RPMI8226 (cell line): ENCODE results near the gene TPPP2.

ENCODE experiments used
- DNase-seq: peaks from one replicate; pipeline ENCODE4 v3.0.0-alpha.2; 2015

Gene TPPP2

DNA sequence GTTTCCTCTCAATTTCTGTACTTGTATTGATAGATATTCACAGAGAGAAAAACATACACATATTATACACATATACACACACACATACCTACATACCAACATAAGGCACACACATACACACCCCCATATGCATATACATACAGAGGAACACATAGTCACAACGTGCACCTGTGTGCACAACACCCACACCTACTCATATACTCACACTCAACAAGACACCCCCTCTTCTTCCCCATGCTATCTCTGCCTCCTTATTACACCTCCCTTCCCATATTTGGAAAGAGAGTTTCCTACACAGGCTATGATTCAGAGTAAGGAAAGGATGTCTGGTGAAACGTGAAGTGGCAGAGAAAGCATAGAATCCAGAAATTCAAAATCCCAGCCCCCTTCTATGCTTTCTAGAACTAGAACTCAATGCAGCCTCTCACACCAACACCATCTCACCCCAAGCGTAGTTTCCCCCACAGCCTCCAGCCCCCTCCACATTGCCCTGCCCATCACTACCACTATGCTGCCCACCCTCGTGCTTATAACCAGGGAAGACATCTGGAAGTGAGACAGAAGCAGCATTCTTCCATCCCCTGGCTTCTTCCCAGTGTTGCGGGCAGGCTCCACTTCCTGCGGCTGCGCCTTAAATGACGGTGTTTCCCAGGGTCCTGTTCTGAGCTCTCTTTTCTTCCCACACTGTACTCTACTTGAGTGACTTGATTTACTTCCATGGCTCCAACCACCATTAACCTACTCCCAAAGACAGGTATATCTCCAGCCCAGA, 30.0 kb downstream of the TPPP2 start:
- no peak for DNase-seq

DNA sequence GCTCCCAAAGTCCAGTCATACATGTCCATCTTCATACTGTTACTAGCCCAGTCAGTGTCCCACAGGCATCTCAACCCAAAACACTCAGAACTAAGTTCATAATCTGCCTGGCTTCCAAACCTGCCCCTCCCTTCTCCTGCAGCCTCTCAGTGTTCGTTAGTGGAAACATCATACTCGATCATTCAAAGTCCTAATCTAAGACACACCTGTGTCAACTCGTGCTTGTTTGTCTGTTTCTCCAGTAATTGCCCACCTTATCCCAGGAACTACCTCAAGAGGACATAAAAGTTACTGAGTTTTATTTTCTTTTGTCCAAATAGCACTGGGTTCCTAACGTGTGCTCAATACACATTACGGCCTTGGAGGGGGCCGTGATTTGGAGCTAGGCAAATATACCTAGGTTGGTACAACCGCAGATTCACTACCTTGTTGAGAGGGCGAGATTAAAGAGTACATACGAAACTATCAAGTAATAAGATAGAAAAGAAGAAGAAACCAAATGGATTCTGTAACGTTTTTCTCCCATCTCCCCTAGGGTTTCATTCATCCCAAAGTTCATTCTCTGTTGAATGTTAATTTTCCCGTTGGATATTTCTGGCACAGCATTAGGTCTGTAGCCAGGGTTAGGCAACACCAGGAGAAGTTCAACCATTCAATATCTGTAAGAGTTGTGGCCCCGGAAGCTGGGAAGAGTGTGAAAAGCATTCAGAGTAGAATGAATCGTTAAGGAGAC, 30.8 kb downstream of the TPPP2 start:
- DNase-seq = no peak

DNA sequence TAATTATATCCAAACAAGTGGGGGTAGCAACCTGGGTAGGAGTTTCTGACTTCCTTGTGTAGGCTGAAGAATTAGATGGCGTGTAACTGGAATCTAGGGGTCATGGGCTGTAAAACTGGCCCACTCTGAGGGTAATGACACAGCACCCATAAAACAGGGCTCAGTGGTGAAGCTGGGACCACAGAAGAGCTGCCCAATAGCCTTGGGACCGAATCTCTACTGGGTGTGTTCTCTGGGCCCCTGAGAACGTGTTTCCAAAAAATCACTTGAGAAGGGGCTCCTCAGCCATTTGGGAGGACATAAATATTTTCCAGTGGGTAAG, 31.3 kb downstream of the TPPP2 start:
- no peak for DNase-seq

DNA sequence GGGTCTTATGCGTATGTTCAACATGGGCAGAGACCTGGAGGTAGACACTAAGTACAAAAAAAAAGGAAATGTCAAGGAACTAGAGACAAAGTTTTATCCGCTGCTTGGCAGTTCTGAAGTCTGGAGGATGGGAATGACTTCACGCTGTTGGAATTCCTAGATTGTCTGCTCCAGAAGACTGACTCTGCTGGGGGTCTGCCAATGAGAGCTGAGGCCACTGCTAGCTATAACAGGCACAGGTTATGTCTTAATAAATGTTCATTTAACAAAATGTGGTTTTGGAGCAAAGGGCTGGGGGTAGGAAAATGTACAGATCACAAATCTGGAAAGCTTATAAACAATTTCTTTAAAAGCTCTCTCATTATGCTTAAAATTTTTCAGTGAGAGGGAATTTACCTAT, 33.5 kb downstream of the TPPP2 start:
- no peak for DNase-seq

DNA sequence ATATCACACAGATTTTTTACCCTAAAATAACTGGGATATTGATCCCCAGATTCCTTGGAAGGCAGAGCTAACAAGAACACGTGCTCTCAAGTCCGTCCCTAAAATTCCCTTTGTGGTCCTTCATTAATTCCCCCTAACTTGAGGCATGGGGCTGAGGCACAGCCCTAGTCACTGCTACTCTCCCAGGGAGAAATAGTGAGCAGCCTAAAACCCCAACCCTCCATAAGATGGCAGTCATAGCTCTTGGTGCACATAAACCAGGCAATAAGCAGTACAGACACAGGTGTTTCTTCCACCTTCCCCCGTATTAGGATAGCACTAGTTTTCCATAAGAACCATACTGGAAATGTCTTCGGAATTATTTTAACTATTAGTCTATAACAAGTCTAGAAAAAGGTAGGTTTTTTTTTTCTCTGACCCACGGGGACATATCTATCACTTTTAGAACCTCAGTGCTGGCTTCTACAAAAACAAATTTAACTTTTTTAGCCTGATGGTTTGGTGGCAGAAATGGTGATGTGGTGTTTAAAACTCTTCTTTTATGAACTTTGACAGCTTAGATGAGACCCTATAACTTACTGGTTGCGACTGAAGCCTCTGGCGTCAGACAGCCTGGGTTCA, 37.0 kb downstream of the TPPP2 start:
- DNase-seq = peak; percentile 28

DNA sequence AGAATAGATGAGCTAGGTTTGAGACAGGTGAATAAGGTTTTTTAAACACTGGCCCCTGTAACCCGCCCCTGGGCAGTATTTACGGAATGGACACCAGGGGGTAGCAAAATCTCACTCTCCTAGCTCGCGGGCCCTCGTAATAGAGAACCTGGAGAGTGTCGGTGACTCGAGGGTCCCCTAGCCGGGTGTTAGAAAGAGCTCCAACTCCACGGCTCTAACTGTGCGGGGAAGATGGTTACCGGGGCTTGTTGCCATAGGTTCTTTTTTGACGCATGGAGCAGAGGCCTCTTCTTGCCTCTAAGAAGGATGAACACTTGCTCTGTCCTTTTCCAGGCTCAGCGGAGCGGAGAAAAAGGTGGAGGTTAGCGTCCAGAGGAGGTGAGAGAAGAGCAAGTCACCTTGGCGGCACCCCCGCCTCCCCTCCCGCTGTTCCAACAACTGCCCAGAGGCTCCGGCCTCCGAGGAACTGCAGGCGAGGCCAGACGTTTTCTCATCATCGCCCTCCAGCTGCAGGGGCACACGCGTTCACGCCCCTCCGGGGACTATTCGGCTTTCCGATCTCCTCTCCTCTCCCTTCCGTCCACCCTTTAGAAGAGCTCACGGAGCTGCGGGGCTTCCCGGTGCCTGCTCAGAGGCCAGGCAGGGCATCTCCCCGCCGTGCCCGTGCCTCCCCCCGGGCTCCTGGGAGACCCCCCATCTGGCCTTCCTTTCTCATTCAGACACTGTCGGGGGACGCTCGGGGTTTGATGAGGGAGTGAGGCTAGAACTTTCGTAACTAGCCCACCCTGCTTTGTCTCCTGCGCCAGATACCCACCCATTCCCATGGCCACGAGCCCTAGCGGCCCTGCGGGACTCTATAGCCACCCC, 38.7 kb downstream of the TPPP2 start:
- DNase-seq = peak; percentile 65

DNA sequence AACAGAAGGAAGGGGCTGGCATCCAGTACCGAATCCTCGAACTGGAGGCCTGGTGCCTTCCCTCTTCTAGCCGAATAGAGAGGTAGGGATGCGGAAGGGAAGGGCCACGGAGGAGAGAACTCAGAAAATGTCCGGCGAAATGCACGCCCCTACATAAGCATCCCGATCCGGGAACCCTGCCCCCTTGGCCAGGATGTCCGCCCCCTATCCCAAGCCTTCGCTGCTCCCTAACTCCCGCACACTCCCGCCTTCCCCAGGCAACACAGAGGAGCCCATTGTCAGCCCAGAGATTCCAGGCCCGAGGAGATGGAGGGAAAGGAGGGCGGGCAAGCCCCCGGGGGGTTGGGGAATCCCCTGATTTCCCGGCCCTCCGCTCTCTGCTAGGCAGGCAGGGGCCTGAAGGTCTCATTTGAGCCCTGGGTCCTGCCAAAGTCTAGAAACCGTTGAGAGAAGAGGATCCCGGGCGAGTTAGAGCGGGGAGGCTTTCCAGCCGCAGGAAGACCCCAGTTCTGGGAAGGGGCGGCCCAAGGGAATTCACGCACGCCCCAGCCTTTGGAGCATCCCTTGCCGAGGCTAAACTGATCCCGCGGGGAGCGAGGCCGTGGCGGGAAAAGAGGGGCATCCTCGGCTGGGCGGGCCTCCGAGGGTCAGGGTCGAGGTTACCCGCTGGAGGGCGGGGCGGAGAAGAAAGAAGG, 39.5 kb downstream of the TPPP2 start:
- peak; percentile 11 for DNase-seq

DNA sequence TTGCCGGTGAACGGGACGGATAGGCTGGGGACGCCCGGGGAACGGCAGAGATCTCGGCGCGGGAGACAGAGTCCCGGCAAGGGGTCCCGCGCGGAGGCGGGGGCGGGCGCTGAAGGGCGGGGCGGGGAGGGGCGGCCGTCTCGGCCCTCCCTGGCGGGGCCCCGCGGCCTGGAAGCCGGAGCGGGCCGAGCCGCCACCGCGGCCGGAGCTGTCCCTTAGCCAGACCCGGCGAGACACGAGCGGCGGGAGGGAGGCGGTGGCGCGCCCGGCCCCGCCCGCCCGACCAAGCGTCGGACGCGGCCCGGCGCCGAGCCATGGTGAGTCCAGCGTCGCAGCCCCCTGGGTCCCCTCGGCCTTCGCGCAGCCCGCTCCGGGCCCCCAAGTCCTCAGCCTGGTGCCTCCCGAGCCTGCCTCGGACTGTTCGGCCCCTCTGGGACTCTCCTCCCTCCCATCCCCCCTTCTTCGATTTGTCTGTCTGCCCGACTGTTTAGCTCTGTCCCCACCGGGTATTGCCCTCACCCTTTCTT, 40.1 kb downstream of the TPPP2 start, which contains the start of gene ARHGEF40:
Gene ARHGEF40 (plus strand): TSS at position 222 of the 527 bp plus-strand sequence. CDS start 93 bp downstream, at position 315.
- DNase-seq = peak; percentile 50

DNA sequence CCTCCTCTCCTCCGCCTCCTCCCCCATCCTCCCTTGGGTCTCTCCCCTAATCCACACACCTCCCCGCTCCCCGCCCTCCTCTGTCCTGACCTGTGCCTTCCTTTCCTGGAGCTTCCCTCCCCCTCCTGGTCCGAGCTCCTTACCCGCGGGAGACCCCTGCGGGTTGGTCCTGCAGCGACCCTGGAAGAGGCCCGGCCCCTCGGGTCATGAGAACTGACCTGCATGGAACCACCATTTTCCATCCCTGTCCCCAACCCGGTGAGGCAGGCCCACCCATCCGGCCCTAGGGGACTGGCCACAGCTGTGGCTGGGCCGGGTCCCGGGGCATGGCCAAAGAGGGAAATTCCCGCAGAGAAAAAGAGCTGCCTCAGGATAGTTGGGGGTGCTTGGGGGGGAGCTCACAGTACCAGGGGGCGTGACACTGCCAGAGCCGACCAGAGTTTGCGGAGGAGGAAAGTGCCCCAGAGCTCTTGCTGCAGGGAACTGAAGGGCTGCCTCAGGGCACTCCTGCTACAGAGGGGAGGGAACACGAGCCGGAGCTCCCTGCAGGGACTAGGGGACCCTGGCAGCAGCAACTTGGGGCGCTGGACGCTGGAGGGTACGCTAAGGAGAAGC, 40.7 kb downstream of the TPPP2 start:
- peak; percentile 46 for DNase-seq

DNA sequence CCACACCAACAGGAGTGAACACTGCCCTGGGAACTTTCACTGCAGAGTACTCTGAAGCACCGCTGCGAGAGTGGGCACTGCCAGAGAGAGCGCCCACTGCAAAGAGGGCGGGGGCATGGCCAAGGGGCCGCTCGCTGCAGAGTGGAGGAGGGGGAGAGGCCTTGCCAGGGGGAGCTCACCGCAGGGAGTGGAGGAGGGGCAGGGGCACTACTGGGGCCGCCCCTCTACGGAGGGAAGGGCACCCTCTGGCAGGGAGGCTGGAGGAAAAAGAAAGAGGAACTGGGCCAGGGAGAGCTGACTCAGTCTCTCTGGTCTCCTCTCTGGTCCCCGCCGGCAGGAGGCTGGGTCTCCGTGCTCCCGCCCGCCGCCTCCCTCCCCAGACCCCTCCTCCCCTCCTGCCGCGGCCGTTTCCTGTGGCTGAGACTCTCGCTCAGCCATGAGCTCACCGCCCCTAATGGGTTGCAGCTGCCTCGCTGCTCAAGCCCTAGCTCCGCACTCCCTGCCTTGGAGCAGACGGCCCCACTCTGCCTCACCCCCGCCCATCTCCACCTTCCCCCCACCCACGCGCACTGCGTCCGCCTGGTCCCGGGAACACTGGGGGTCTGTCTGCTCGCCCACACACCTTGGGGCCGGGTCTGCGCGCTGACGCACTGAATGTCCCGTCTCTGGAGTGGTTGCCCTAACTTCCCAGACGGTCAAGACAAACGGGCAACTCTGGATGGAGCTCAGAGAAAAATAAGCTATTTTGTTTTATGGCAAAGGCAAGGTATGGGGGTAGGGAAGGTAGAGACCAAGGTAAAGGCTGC, 41.4 kb downstream of the TPPP2 start:
- peak; percentile 93 for DNase-seq

DNA sequence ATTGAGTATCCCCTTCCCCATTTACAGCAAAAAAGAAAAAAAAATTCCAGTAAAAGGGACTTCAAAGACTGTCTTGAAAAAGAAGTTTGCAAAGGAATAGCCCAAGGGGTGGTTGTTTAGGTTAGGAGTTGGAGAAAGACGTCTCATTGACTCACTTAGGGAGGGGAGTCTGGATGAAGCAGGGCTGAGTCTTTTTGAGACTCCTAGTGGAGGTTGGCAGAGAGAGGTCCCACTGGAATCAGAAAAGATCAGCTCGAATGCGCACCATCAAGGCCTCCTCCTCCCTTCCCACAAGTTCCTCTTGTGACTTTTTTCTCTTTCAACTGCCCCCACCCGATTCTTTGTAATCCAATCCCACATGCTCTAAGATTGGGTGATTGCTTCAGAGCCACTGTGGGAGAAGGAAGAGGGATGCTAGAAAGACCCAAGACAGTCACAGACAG, 42.0 kb downstream of the TPPP2 start:
- DNase-seq = no peak

DNA sequence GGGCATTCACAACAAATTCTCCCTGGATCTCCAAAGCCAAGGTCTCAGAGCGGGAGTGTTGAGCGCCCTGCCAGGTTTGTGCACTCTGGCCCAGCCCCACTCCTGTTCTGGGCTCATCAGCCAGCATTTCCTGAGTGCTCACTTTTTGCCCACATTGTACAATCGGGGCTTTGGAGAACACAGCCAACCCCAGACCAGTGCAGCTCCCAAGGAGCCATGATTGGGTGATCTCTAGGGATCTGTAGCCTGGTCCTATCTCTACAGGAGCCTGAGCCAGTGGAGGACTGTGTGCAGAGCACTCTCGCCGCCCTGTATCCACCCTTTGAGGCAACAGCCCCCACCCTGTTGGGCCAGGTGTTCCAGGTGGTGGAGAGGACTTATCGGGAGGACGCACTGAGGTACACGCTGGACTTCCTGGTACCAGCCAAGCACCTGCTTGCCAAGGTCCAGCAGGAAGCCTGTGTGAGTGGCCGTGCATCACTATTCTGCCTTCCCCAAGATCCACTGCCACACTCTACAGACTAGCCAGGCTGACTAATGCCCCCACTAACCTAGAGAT, 42.8 kb downstream of the TPPP2 start:
- DNase-seq = no peak

DNA sequence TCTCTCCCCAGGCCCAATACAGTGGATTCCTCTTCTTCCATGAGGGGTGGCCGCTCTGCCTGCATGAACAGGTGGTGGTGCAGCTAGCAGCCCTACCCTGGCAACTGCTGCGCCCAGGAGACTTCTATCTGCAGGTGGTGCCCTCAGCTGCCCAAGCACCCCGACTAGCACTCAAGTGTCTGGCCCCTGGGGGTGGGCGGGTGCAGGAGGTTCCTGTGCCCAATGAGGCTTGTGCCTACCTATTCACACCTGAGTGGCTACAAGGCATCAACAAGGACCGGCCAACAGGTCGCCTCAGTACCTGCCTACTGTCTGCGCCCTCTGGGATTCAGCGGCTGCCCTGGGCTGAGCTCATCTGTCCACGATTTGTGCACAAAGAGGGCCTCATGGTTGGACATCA, 43.9 kb downstream of the TPPP2 start:
- no peak for DNase-seq

DNA sequence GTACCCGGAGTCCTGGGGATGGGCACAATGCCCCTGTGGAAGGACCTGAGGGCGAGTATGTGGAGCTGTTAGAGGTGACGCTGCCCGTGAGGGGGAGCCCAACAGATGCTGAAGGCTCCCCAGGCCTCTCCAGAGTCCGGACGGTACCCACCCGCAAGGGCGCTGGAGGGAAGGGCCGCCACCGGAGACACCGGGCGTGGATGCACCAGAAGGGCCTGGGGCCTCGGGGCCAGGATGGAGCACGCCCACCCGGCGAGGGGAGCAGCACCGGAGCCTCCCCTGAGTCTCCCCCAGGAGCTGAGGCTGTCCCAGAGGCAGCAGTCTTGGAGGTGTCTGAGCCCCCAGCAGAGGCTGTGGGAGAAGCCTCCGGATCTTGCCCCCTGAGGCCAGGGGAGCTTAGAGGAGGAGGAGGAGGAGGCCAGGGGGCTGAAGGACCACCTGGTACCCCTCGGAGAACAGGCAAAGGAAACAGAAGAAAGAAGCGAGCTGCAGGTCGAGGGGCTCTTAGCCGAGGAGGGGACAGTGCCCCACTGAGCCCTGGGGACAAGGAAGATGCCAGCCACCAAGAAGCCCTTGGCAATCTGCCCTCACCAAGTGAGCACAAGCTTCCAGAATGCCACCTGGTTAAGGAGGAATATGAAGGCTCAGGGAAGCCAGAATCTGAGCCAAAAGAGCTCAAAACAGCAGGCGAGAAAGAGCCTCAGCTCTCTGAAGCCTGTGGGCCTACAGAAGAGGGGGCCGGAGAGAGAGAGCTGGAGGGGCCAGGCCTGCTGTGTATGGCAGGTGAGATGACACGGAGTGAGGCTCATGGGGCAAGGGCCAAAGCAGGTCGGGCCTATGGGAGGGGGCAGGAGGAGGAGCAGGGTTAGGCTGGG, 44.6 kb downstream of the TPPP2 start:
- DNase-seq = no peak

DNA sequence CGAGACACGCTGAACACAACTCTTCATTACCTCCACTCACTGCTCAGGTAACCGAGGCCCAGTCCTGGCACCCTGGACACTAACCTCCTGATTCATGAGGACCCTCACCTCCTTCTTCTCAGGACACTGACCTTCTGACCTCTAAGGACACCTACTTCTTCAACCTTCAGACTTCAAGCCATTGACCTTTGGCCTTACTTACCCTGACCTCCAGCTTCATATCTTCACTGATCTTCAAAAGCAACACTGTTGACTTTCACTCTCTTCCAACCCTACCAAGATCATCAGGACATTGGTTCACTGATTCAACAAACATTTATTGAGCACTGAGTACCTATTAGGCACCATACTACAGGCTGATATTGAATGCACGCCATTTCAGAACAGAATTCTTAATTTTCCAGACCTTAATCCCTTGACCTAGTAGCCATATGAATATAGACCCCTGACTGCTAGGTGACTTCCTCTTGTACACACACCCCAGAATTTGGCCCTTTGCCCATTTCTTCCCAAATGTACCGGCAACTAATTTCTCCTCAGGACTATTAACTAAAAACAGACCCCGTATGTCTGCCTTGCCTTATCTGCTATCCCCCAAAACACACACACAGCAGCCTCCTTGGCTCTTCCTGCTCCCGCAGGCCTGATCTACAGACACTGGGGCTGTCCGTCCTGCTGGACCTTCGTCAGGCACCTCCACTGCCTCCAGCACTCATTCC, 45.9 kb downstream of the TPPP2 start:
- no peak for DNase-seq

DNA sequence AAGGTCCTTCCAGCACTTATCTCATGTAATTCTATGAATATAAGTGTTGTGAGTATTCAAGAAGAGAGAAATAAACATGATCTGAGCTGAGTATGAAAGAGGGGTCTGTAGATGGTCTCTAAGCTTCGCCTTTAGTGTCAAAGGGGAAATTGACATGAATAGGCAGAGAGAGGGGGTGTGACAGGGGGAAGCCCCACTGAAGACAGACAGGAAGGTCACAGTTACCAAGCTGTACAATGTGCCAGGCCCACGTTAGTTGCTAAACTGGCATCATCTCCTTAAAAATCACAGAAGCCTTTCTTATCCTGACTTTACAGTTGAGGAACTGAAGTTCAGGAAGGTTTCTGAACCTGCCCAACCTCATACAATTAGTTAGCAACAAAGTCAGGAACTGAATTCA, 47.7 kb downstream of the TPPP2 start:
- DNase-seq = no peak

DNA sequence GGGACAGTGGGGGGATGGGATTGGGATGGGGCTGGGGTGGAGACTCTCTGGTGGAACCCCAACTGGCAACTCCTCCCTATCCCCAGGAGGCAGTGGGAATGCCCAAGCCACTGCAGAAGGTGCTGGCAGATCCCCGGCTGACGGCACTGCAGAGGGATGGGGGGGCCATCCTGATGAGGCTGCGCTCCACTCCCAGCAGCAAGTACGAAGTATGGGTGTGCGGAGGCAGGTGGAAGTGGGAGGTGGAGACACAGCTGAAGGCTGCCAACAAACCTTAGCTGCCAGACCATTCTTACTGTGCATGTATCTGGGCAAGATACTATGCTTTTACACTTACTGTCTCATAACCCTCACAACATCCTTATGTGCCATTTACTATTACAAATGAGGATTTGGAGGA, 48.3 kb downstream of the TPPP2 start:
- no peak for DNase-seq

DNA sequence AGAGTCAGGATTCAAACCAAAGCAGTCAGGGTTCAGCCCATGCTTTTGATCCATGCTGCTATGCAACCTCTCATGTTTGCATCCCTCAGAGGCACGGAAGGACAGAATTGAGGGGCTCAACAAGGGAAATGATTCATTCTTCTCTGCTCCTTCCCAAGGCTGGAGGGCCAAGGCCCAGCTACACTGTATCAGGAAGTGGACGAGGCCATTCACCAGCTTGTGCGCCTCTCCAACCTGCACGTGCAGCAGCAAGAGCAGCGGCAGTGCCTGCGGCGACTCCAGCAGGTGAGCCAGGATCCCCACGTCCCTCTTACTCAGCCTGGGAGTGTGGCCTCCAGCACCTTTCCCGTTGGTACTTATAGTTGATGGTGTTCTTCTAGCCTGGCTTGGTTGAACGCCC, 48.7 kb downstream of the TPPP2 start:
- no peak for DNase-seq
